ENCODE measurements around the gene HIP1.
"Not testable (repeated sequence)": the region's sequence is repeated elsewhere in the genome, so short reads cannot be mapped to it uniquely, and the experiment has no call there.

The HIP1 gene

DNA sequence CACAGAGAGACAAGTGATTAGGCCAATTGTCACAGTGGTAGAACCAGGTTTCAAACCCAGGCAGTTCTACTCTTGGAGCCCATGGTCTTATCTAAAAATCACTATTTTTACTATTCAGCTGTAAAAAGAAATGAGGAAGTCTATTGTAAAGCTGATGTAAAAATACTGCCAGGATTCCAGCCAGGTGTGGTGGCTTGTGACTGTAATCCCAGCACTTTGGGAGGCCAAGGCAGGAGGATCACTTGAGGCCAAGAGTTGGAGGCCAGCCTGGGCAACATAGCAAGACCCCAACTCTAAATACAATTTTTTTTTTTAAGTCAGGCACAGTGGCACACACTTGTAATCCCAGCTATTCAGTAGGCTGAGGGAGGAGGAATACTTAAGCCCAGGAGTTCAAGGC lies 40.4 kb downstream of the HIP1 start:
- ChIA-PET POLR2A (ENCODE audit: low non-redundant PET) (no interaction called here), CTCF (interaction anchor here (0.6 kb wide), 1 partner anchor 65 kb away, joined by 3 read pairs; no protein-coding TSS in a partner anchor)
- H3K27ac ChIP-seq: no peak overlapping the region
- TF ChIP-seq, protein P1, sequence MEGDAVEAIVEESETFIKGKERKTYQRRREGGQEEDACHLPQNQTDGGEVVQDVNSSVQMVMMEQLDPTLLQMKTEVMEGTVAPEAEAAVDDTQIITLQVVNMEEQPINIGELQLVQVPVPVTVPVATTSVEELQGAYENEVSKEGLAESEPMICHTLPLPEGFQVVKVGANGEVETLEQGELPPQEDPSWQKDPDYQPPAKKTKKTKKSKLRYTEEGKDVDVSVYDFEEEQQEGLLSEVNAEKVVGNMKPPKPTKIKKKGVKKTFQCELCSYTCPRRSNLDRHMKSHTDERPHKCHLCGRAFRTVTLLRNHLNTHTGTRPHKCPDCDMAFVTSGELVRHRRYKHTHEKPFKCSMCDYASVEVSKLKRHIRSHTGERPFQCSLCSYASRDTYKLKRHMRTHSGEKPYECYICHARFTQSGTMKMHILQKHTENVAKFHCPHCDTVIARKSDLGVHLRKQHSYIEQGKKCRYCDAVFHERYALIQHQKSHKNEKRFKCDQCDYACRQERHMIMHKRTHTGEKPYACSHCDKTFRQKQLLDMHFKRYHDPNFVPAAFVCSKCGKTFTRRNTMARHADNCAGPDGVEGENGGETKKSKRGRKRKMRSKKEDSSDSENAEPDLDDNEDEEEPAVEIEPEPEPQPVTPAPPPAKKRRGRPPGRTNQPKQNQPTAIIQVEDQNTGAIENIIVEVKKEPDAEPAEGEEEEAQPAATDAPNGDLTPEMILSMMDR (conservative IDR thresholded peaks at IDR 0.05; ENCODE audit: low read depth): no peak
- no peak for DNase-seq (ENCODE audit: low spot score)

DNA sequence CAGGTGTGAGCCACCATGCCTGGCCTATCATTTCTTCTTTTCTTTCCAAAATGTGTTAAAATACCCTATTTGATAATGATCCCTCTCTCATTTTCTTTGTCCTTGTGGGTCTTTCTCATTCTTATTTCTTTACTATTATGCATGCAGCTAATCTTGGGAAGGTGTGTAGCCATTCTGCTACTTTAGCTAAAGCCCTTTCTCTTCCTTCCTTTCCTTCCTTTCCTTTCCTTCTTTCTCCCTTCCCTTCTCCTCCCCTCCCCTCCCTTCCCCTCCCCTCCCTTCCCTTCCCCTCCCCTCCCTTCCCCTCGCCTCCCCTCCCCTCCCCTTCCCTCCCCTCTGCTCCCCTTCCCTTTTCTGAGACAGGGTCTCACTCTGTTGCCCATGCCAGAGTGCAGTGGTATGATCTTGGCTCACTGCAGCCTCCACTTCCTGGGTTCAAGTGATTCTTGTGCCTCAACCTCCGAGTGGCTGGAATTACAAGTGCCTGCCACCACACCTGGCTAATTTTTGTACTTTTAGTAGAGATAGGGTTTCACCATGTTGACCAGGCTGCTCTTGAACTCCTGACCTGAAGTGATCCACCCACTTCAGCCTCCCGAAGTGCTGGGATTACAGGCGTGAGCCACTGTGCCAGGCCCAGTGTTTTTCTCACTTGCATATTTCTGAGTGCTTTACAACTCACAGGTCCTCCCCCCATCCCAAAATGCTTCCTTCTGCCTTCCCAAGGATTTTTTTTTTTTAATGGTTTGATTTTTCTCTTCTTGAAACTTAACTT lies 42.3 kb downstream of the HIP1 start:
- H3K27ac ChIP-seq: no peak overlapping the region
- TF ChIP-seq, protein P1 (conservative IDR thresholded peaks at IDR 0.05; ENCODE audit: low read depth): no peak
- CTCF ChIA-PET: interaction anchor here (0.6 to 1.0 kb wide), 2 partner anchors 26 to 1186 kb away, joined by 3 read pairs; no protein-coding TSS in a partner anchor
- no peak for DNase-seq (ENCODE audit: low spot score)
- POLR2A ChIA-PET (ENCODE audit: low non-redundant PET): no interaction called here

DNA sequence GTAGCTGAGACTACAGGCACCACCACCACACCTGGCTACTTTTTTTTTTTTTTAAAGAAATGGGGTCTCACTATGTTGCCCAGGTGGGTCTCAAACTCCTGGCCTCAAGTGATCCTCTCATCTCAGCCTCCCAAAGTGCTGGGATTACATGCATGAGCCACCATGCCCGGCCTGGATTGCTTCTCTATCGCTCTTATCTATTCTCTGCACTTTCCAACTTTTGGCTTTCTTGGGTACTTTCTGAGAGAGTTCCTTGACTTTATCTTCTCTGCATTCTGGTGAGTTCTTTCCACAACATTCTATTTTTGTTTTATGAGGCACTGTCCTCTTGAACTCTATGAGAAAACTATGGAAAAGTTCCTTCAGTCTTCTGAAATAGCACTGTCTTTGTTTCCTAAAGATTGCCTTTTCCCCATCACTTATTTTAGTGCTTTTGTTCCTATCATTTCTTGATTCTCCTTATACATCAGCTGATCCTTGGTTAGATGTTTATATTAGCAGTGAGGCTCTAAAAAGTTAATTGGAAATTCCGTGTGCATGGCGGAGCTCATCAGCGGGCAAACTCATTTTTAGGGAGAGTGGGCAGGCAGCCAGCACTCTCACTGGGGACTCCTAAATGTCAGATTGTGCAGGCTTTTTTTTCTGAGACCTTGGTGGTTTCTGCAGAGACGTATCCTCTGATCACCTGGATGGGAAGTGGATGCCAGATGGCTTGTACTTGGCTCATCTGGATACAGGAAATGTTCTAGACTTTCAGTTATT lies 43.9 kb downstream of the HIP1 start:
- TF ChIP-seq, protein P1 (conservative IDR thresholded peaks at IDR 0.05; ENCODE audit: low read depth): no peak
- ChIA-PET CTCF (no interaction called here), POLR2A (ENCODE audit: low non-redundant PET) (no interaction called here)
- no peak overlapping the region for H3K27ac ChIP-seq
- DNase-seq (ENCODE audit: low spot score): no peak

DNA sequence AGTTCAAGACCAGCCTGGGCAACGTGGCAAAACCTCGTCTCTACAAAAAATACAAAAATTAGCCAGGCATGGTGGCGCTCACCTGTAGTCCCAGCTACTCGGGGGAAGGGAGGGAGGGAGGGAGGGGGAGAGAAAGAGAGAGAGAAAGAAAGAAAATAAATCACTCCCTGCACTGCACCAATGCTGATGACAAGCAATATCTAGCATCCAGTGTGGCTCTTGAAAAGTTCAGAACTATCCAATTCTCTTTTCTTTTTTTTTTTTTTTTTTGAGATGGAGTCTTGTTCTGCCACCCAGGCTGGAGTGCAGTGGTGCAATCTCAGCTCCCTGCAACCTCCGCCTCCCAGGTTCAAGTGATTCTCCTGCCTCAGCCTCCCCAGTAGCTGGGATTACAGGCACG lies 45.1 kb downstream of the HIP1 start:
- DNase-seq (ENCODE audit: low spot score); POLR2A ChIA-PET (ENCODE audit: low non-redundant PET); H3K27ac ChIP-seq; CTCF ChIA-PET: not testable (repeated sequence)

DNA sequence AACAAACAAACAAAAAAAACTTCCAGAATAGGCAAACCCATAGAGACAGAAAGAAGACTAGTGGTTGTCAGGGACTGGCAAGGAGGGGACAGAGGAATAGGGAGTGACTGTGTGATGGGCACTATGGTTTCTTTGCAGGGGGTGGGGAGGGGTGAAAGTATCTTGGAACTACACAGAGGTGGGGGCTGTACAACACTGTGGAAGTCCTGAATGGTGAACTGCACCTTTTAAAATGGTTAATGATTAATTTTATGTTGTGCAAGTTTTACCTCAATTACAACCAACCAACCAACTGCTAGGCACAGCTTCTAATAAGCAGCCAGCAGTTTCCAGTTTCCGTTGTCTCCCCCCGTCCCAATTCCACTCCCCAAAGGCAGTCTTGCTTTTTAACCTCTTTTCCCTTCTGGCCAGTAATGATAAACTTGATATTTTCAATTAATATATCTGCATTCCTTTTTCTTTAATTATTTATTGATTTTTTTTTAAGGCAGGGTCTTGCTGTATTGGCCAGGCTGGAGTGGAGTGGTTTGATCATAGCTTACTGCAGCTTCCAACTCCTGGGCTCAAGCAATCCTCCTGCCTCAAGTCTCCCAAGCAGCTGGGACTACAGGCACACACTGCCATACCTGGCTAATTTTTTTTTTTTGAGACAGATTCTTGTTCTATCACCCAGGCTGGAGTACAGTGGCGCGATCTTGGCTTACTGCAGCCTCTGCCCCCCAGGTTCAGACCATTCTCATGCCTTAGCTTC lies 46.8 kb downstream of the HIP1 start:
- H3K27ac ChIP-seq: no peak overlapping the region
- TF ChIP-seq, protein P1 (conservative IDR thresholded peaks at IDR 0.05; ENCODE audit: low read depth): no peak
- no peak for DNase-seq (ENCODE audit: low spot score)
- CTCF ChIA-PET: interaction anchor here (0.7 kb wide), 1 partner anchor 174 kb away, joined by 5 read pairs; no protein-coding TSS in a partner anchor
- POLR2A ChIA-PET (ENCODE audit: low non-redundant PET): no interaction called here

DNA sequence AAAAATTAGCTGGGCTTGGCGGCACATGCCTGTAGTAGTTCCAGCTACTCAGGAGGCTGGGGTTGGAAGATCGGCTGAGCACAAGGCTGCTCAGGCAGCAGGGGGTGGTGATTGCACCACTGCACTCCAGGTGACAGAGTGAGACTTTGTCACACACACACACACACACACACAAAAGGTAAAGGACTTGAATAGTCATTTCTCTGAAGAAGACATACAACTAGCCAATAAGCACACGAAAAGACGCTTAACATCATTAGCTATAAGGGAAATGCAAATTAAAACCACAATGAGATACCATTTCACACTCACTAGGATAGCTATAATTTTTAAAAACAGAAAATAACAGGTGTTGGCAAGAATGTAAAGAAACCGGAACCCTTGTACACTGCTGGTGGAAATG lies 48.6 kb downstream of the HIP1 start:
- no peak overlapping the region for H3K27ac ChIP-seq

More for the DNA sequence above, 48.6 kb downstream of the HIP1 start:
- ChIA-PET POLR2A (ENCODE audit: low non-redundant PET) (no interaction called here), CTCF (no interaction called here)
- TF ChIP-seq, protein P1 (conservative IDR thresholded peaks at IDR 0.05; ENCODE audit: low read depth): no peak
- DNase-seq (ENCODE audit: low spot score): no peak

Data from RWPE1 (cell line).